GM19238 (cell line): ENCODE results near the gene ESR2.
"Not testable (repeated sequence)": the region's sequence is repeated elsewhere in the genome, so short reads cannot be mapped to it uniquely, and the experiment has no call there.

Experiments used
- DNase-seq: peaks from one replicate; pipeline ENCODE4 v3.0.0; 2011; ENCODE audit warnings: low spot score; ENCODE audit not compliant: insufficient read length

Gene ESR2

GRCh38 chr14:64091217-64091616, 203.0 kb downstream of the ESR2 start:
- DNase-seq, result no peak

- no peak for DNase-seq
Observed at GRCh38 chr14:64089920-64090319, 204.3 kb downstream of the ESR2 start.

GRCh38 chr14:64088647-64088964, 205.6 kb downstream of the ESR2 start:
- DNase-seq, result no peak

- no peak for DNase-seq
Observed at GRCh38 chr14:64082837-64083236, 211.3 kb downstream of the ESR2 start.

- DNase-seq, result no peak
Observed at GRCh38 chr14:64081174-64081746, 212.9 kb downstream of the ESR2 start.

GRCh38 chr14:64080452-64080851, 213.7 kb downstream of the ESR2 start:
- no peak for DNase-seq

GRCh38 chr14:64075613-64076005, 218.6 kb downstream of the ESR2 start:
- DNase-seq, result no peak

- no peak for DNase-seq
Observed at GRCh38 chr14:64074961-64075612, 219.1 kb downstream of the ESR2 start.

GRCh38 chr14:64069634-64070359, 224.4 kb downstream of the ESR2 start:
- no peak for DNase-seq

GRCh38 chr14:64064447-64064846, 229.7 kb downstream of the ESR2 start:
- DNase-seq, result no peak

GRCh38 chr14:64062381-64063115, 231.6 kb downstream of the ESR2 start:
- no peak for DNase-seq

- no peak for DNase-seq
Observed at GRCh38 chr14:64061706-64062105, 232.5 kb downstream of the ESR2 start.

GRCh38 chr14:64061115-64061514, 233.1 kb downstream of the ESR2 start:
- no peak for DNase-seq

- no peak for DNase-seq
Observed at GRCh38 chr14:64060648-64061096, 233.5 kb downstream of the ESR2 start.

- no peak for DNase-seq
Observed at GRCh38 chr14:64060199-64060545, 234.0 kb downstream of the ESR2 start.

- no peak for DNase-seq
Observed at GRCh38 chr14:64059454-64060198, 234.5 kb downstream of the ESR2 start.

GRCh38 chr14:64053694-64054669, 240.2 kb downstream of the ESR2 start:
- no peak for DNase-seq

GRCh38 chr14:64049616-64050381, 244.4 kb downstream of the ESR2 start:
- no peak for DNase-seq

GRCh38 chr14:64045091-64045490, 249.1 kb downstream of the ESR2 start:
- no peak for DNase-seq

- DNase-seq, result not testable (repeated sequence)
Observed at GRCh38 chr14:64043296-64043695, 250.9 kb downstream of the ESR2 start.
